SK-MEL-5 (cell line): Measurements from ENCODE around the gene DHTKD1. TPM values are rescaled to one million over a fixed set of nuclear protein-coding genes. Genes with fewer than 3 reads are reported as not detected.

Experiments used
- small RNA-seq, 2 experiments: library from RNA; depleted of rRNA; stranded (forward); fragments of <200 nt; gene quantifications; one replicate each; pipeline ENCODE3, GENCODE V24; 2014
- total RNA-seq: library from RNA; depleted of rRNA; stranded (reverse); fragments of >200 nt; shearing (Covaris generic); gene quantifications from 2 replicates; pipeline ENCODE4 v1.2.3, GENCODE V29; 2014; rRNA removed

Gene DHTKD1
- total RNA-seq, 1 experiment from 2014 or later: 17.8 TPM

Small RNAs within 50 kb of the gene (small RNA-seq; reads per million reads assigned to genes)
- gene MIR548AK (0 reads per million in 2 experiments), gene RNU6-88P (0 reads per million in 2 experiments)

Other genes with a start within 250 kb of the DHTKD1 start
- gene PROSER2, start 245.6 kb upstream of the DHTKD1 start, total RNA-seq: 4.4 and 5.9 TPM in 2 replicates
- gene UPF2, start 26.1 kb upstream of the DHTKD1 start, total RNA-seq: 12.0 and 12.4 TPM in 2 replicates
- gene SEC61A2, start 60.7 kb downstream of the DHTKD1 start, total RNA-seq: 5.6 and 5.7 TPM in 2 replicates
- gene NUDT5, start 126.9 kb downstream of the DHTKD1 start, total RNA-seq: 78.4 and 85.0 TPM in 2 replicates
- 130 and 131 TPM in 2 replicates for gene CDC123, start 127.2 kb downstream of the DHTKD1 start, total RNA-seq